SK-N-SH (cell line): ENCODE results near the gene TRIM65. TPM values are rescaled to one million over a fixed set of nuclear protein-coding genes. Genes with fewer than 3 reads are reported as not detected.

ENCODE experiments used
- CTCF ChIA-PET: fragments of 300-600, 350-600 bp; formaldehyde crosslinking; extraction: SDS; loops from one replicate; lab custom pipeline; 2021; lab: Yijun Ruan, JAX
- POLR2A ChIA-PET: fragments of 350-600 bp; sonication (Branson Sonifier 250); formaldehyde crosslinking; extraction: SDS; loops from one replicate; lab custom pipeline; 2020; ENCODE audit warnings: antibody characterized with exemption, inconsistent platforms; lab: Yijun Ruan, JAX
- DNase-seq: peaks from one replicate; pipeline ENCODE4 v3.0.0; 2012
- H2AFZ ChIP-seq: fragments of 200-600 bp; sonication (generic); 2 replicates; pipeline ENCODE4 v1.8.1; 2016; ENCODE audit warnings: antibody characterized with exemption, mild to moderate bottlenecking, low read depth
- H3F3A ChIP-seq: fragments of 200-600 bp; sonication (generic); replicated peaks from 2 replicates; pipeline ENCODE3; 2016; ENCODE audit warnings: antibody characterized with exemption, mild to moderate bottlenecking; ENCODE audit not compliant: insufficient read depth
- H3K27ac ChIP-seq, 2 experiments: fragments of 200-500 bp in 1 of 2; fragments of 200-600 bp in 1 of 2; sonication (Bioruptor generic) in 1 of 2; sonication (generic), shearing (Covaris generic) in 1 of 2; 2 replicates each; pipeline versions ENCODE4 v1.5.1 to v1.6.1; 2014 to 2016; ENCODE audit warnings: low read depth in 2 of 2, inconsistent platforms in 1 of 2, low read length in 1 of 2, mild to moderate bottlenecking in 1 of 2, mixed read lengths in 1 of 2
- H3K27me3 ChIP-seq: fragments of 200-600 bp; sonication (generic), shearing (Covaris generic); 2 replicates; pipeline ENCODE4 v1.6.1; 2016; ENCODE audit warnings: mixed run types; ENCODE audit not compliant: insufficient read depth
- H3K36me3 ChIP-seq, 2 experiments: fragments of 200-500 bp in 1 of 2; fragments of 200-600 bp in 1 of 2; sonication (Bioruptor generic) in 1 of 2; sonication (generic) in 1 of 2; replicated peaks in 1 of 2; 2 replicates each; pipeline versions ENCODE3 to v1.5.1; 2014 to 2016; ENCODE audit warnings: low read length in 1 of 2, mild to moderate bottlenecking in 1 of 2; ENCODE audit not compliant: insufficient read depth in 2 of 2, control insufficient read depth in 1 of 2
- H3K4me1 ChIP-seq, 2 experiments: fragments of 200-500 bp in 1 of 2; fragments of 200-600 bp in 1 of 2; sonication (Bioruptor generic) in 1 of 2; sonication (generic), shearing (Covaris generic) in 1 of 2; 2 replicates each; pipeline versions ENCODE4 v1.5.1 to v1.6.1; 2014 to 2016; ENCODE audit warnings: low read depth in 1 of 2, low read length in 1 of 2, mixed run types in 1 of 2; ENCODE audit not compliant: insufficient read depth in 2 of 2, control insufficient read depth in 1 of 2
- H3K4me2 ChIP-seq: fragments of 200-600 bp; sonication (generic), shearing (Covaris generic); 2 replicates; pipeline ENCODE4 v1.6.1; 2017; ENCODE audit warnings: mixed run types
- H3K4me3 ChIP-seq, 2 experiments: fragments of 200-500 bp in 1 of 2; fragments of 200-600 bp in 1 of 2; sonication (Bioruptor generic) in 1 of 2; sonication (generic), shearing (Covaris generic) in 1 of 2; 2 replicates each; pipeline versions ENCODE4 v1.5.1 to v1.8.1; 2014 to 2016; ENCODE audit warnings: low read depth in 2 of 2, inconsistent platforms in 1 of 2, low read length in 1 of 2, mild to moderate bottlenecking in 1 of 2, mixed read lengths in 1 of 2, moderate library complexity in 1 of 2
- H3K79me2 ChIP-seq: fragments of 200-600 bp; sonication (generic); 2 replicates; pipeline ENCODE4 v1.8.1; 2017; ENCODE audit warnings: mild to moderate bottlenecking; ENCODE audit not compliant: insufficient read depth
- H3K9ac ChIP-seq: fragments of 200-600 bp; sonication (generic); 2 replicates; pipeline ENCODE4 v1.6.1; 2017; ENCODE audit warnings: mixed run types
- H3K9me2 ChIP-seq: fragments of 200-600 bp; sonication (generic); 2 replicates; pipeline ENCODE4 v1.6.1; 2017; ENCODE audit warnings: mixed run types
- H3K9me3 ChIP-seq: fragments of 200-600 bp; sonication (generic); 2 replicates; pipeline ENCODE4 v1.6.1; 2017; ENCODE audit warnings: mixed run types, mild to moderate bottlenecking, moderate library complexity
- H4K20me1 ChIP-seq: fragments of 200-600 bp; sonication (generic); 2 replicates; pipeline ENCODE4 v1.6.1; 2017; ENCODE audit warnings: mild to moderate bottlenecking, mixed run types; ENCODE audit not compliant: insufficient read depth
- ELF1 ChIP-seq: IDR thresholded peaks from 2 replicates; pipeline ENCODE4 v1.4.0; 2012
- FOSL2 ChIP-seq: IDR thresholded peaks from 2 replicates; pipeline ENCODE4 v1.4.0; 2012; ENCODE audit warnings: low read depth, mild to moderate bottlenecking, moderate library complexity, borderline replicate concordance
- FOXM1 ChIP-seq: IDR thresholded peaks from 2 replicates; pipeline ENCODE4 v1.4.0; 2012; ENCODE audit warnings: low read depth, mild to moderate bottlenecking
- GATA2 ChIP-seq: sonication (generic); formaldehyde crosslinking; IDR thresholded peaks from 2 replicates; pipeline ENCODE4 v1.5.0; 2020; ENCODE audit warnings: mild to moderate bottlenecking, missing genetic modification reagents
- MEF2A ChIP-seq: IDR thresholded peaks from 2 replicates; pipeline ENCODE4 v1.4.0; 2012; ENCODE audit warnings: low read depth, borderline replicate concordance
- NRF1 ChIP-seq: IDR thresholded peaks from 2 replicates; pipeline ENCODE4 v1.6.1; 2012; ENCODE audit warnings: low read depth, mild to moderate bottlenecking, low read length
- RAD21 ChIP-seq: IDR thresholded peaks from 2 replicates; pipeline ENCODE4 v1.6.1; 2012; ENCODE audit warnings: mild to moderate bottlenecking, low read length
- RCOR1 ChIP-seq: fragments of 150-350 bp; IDR thresholded peaks from 2 replicates; pipeline ENCODE4 v1.6.1; 2017; ENCODE audit warnings: antibody characterized with exemption, low read length
- SMC3 ChIP-seq: IDR thresholded peaks from 2 replicates; pipeline ENCODE4 v1.6.1; 2012; ENCODE audit warnings: low read depth, low read length, improper control_type of control experiment
- TAF1 ChIP-seq: IDR thresholded peaks from 2 replicates; pipeline ENCODE4 v1.6.1; 2012; ENCODE audit warnings: low read depth, mild to moderate bottlenecking, low read length, moderate library complexity, borderline replicate concordance
- TCF12 ChIP-seq: IDR thresholded peaks from 2 replicates; pipeline ENCODE4 v1.4.0; 2012
- TEAD4 ChIP-seq: IDR thresholded peaks from 2 replicates; pipeline ENCODE4 v1.4.0; 2012; ENCODE audit warnings: mild to moderate bottlenecking, borderline replicate concordance; ENCODE audit not compliant: insufficient read depth
- WGBS: methylation state at CpG from one replicate; pipeline ENCODE4 v1.1.6; 2017; ENCODE audit warnings: low lambda C conversion rate; 5-methylcytosine and 5-hydroxymethylcytosine counted together
- polyA plus RNA-seq, 3 experiments: library from polyadenylated mRNA; depleted of rRNA; stranded (reverse); fragments of >200 nt; gene quantifications; 2 replicates each; pipeline ENCODE4 v1.2.3, GENCODE V29; 2012
- TF ChIP-seq, protein P1 (sequence below): fragments of 150-350 bp; IDR thresholded peaks from 2 replicates; pipeline ENCODE4 v1.6.1; 2016; ENCODE audit warnings: mild to moderate bottlenecking, low read depth, low read length
- TF ChIP-seq, protein P2 (sequence below): fragments of 150-350 bp; IDR thresholded peaks from 2 replicates; pipeline ENCODE4 v1.6.1; 2017; ENCODE audit warnings: antibody characterized with exemption, low read length, low read depth, borderline replicate concordance
- TF ChIP-seq, protein P3 (sequence below): IDR thresholded peaks from 2 replicates; pipeline ENCODE4 v1.4.0; 2012; ENCODE audit warnings: low read depth, borderline replicate concordance
- TF ChIP-seq, protein P4 (sequence below): fragments of 200-600 bp; sonication (generic); IDR thresholded peaks from 2 replicates; pipeline ENCODE4 v1.6.1; 2017; ENCODE audit warnings: antibody characterized with exemption, mild to moderate bottlenecking, moderate library complexity

The TRIM65 gene
- polyA plus RNA-seq, 1 of the 3 experiments (the other 2 are of a cell fraction): 13.1 TPM

DNA sequence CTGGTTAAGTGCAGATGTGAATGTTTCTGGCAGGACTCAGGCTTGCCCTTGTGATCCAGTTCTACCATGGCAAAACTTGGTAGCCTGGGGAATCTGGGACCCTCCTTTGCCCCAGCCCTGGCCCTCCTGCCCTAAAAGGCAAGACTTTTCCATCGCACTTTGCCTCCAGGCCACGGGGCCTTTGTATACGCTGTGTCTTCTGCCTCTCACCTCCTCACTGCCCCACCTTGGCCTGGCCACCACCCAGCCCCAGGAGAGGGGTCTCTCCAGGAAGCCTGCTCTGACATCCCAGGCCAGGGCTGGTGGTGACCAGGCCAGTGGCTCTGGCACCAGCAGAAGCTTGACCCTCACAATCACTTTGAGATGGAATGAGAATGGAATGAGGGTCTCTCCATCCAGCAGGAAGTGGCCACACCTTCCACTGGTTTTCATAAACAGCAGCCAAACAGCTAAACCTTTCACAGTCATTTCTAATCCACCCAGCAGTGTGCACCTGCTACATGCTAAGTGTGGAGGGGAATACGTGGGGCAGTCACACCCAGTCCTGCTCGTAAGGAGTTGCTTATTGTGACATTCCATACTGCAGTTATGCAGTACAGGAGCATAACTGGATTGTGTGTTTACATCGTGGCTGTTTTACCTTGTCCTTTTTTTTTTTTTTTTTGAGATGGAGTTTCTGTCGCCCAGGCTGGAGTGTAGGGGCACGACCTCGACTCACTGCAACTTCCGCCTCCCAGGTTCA lies 9.6 kb upstream of the TRIM65 start:
- no peaks in the 10 kb centered on the region for H3K9me2 ChIP-seq
- 84% methylated on average over 10 of the region's 10 CpGs for WGBS
- no peaks in the 10 kb centered on the region for H3K9me3 ChIP-seq
- H3K4me3 ChIP-seq: no peak overlapping the region
- POLR2A ChIA-PET: interaction anchor here (1.1 to 1.9 kb wide), 3 partner anchors 51 to 108 kb away, joined by 4 to 7 read pairs (median 4); partner anchors contain the start of gene WBP2
- DNase-seq: no peak
- 0 out of 4 replicates have a peak overlapping the region, but pooled peaks of 1 of the 2 experiments have one; percentile 86 for H3K27ac ChIP-seq
- TF ChIP-seq MEF2A: no peak
- no peak for TF ChIP-seq GATA2
- TF ChIP-seq, protein P1, sequence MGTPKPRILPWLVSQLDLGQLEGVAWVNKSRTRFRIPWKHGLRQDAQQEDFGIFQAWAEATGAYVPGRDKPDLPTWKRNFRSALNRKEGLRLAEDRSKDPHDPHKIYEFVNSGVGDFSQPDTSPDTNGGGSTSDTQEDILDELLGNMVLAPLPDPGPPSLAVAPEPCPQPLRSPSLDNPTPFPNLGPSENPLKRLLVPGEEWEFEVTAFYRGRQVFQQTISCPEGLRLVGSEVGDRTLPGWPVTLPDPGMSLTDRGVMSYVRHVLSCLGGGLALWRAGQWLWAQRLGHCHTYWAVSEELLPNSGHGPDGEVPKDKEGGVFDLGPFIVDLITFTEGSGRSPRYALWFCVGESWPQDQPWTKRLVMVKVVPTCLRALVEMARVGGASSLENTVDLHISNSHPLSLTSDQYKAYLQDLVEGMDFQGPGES: no peak
- TF ChIP-seq, all 33 proteins: peak for 0
- 0 out of 2 replicates have a peak overlapping the region, but pooled peaks have one; percentile 99 for H2AFZ ChIP-seq
- H3K27me3 ChIP-seq: no peaks in the 10 kb centered on the region
- peaks cover 4 to 22% of the 10 kb centered on the region in 2 experiments; a peak in 2 of 4 replicates for H3K4me1 ChIP-seq
- H3K36me3 ChIP-seq: peaks cover 8 to 13% of the 10 kb centered on the region in 2 experiments
- CTCF ChIA-PET: interaction anchor here (1.1 to 5.6 kb wide), 23 partner anchors 10 to 373 kb away, joined by 3 to 142 read pairs (median 11); partner anchors contain the start of genes CDK3, FBF1, TRIM47 and TRIM65
- peaks cover 30% of the 10 kb centered on the region; the same call in 1 of the 2 replicates for H3K79me2 ChIP-seq
- H4K20me1 ChIP-seq: no peaks in the 10 kb centered on the region
- peaks cover 17% of the 10 kb centered on the region for H3F3A ChIP-seq
- no peak overlapping the region for H3K9ac ChIP-seq
- no peak overlapping the region for H3K4me2 ChIP-seq

DNA sequence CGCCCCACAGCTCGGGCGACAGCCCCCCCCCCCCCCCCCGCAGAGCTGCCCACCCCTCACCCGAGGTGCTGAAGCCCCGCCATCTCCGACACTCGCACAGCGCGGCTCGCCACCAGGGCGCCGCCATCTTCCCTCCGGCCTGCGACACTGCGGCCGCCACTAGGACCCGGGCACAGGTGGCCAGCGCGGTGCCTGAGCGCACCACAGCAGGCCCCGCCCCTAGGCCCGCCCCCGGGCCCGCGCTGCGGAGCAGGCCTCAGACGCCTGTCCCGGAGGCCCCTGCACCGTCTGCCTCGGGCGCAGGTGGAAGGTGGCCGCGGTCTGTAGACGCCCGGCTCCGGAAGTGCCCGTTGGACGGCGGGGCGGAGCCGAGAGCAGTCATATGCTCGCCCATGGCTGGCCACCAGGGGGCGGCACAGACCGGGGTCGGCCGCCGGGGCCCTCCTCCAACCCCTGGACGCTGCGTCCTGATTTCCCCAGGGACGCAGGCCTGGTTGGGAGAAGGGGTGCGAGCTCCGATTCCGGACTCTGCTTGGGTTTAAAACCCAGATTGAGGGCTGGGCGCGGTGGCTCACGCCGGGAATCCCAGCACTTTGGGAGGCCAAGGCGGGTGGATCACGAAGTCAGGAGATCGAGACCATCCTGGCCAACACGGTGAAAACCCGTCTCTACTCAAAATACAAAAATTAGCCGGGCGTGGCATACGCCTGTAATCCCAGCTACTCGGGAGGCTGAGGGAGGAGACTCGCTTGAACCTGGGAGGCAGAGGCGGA lies 8.2 kb upstream of the TRIM65 start, which contains the start of gene MRPL38:
MRPL38 (minus strand) TSS at position 136 of the 773 bp plus-strand sequence; CDS start at position 127, 9 bp downstream.
- peaks cover 17% of the 10 kb centered on the region for H3F3A ChIP-seq
- peak within 1 kb of the TSS; percentile 70 to 88 for H3K4me3 ChIP-seq
- 5% methylated on average over 37 of the region's 69 CpGs for WGBS
- peaks cover 20 to 21% of the 10 kb centered on the region in 2 experiments for H3K36me3 ChIP-seq
- peak within 1 kb of the TSS; percentile 66 to 86 for H3K27ac ChIP-seq
- H3K4me2 ChIP-seq: peak within 1 kb of the TSS; percentile 91
- peak within 1 kb of the TSS; percentile 78 for H3K9ac ChIP-seq
- no peaks in the 10 kb centered on the region for H4K20me1 ChIP-seq
- no peaks in the 10 kb centered on the region for H3K9me3 ChIP-seq
- CTCF ChIA-PET: interaction anchor here (0.6 to 5.6 kb wide), 70 partner anchors 9 to 1703 kb away, joined by 3 to 142 read pairs (median 4); partner anchors contain the start of genes ACOX1, CDK3, EXOC7 and FBF1
- H3K9me2 ChIP-seq: no peaks in the 10 kb centered on the region
- peaks cover 30% of the 10 kb centered on the region; the same call in 1 of the 2 replicates for H3K79me2 ChIP-seq
- H3K4me1 ChIP-seq: peaks cover 4 to 13% of the 10 kb centered on the region in 2 experiments; a peak in 2 of 4 replicates
- peak within 1 kb of the TSS; percentile 99 for H2AFZ ChIP-seq
- POLR2A ChIA-PET: interaction anchor here (0.6 to 2.0 kb wide), 13 partner anchors 9 to 125 kb away, joined by 3 to 8 read pairs (median 4); partner anchors contain the start of gene WBP2
- peak; percentile 99 for DNase-seq
- no peaks in the 10 kb centered on the region for H3K27me3 ChIP-seq
- TF ChIP-seq TAF1 (peak; percentile 93), ELF1 (peak; percentile 90), MEF2A (no peak; the same call in 1 of the 2 replicates), RAD21 (peak; percentile 94), SMC3 (peak; percentile 91), TEAD4 (0 out of 2 replicates have a peak, but pooled peaks have one; percentile 63), RCOR1 (peak; percentile 92), FOXM1 (peak; percentile 50; the same call in 1 of the 2 replicates), TCF12 (peak; percentile 66; the same call in 1 of the 2 replicates), FOSL2 (no peak; the same call in 1 of the 2 replicates), GATA2 (no peak), NRF1 (peak; percentile 40; the same call in 1 of the 2 replicates)
- TF ChIP-seq, protein P2, sequence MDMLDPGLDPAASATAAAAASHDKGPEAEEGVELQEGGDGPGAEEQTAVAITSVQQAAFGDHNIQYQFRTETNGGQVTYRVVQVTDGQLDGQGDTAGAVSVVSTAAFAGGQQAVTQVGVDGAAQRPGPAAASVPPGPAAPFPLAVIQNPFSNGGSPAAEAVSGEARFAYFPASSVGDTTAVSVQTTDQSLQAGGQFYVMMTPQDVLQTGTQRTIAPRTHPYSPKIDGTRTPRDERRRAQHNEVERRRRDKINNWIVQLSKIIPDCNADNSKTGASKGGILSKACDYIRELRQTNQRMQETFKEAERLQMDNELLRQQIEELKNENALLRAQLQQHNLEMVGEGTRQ: no peak
- TF ChIP-seq, protein P1: no peak
- TF ChIP-seq, protein P3, sequence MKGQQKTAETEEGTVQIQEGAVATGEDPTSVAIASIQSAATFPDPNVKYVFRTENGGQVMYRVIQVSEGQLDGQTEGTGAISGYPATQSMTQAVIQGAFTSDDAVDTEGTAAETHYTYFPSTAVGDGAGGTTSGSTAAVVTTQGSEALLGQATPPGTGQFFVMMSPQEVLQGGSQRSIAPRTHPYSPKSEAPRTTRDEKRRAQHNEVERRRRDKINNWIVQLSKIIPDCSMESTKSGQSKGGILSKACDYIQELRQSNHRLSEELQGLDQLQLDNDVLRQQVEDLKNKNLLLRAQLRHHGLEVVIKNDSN: peak; percentile 56; the same call in 1 of the 2 replicates
- TF ChIP-seq, protein P4, sequence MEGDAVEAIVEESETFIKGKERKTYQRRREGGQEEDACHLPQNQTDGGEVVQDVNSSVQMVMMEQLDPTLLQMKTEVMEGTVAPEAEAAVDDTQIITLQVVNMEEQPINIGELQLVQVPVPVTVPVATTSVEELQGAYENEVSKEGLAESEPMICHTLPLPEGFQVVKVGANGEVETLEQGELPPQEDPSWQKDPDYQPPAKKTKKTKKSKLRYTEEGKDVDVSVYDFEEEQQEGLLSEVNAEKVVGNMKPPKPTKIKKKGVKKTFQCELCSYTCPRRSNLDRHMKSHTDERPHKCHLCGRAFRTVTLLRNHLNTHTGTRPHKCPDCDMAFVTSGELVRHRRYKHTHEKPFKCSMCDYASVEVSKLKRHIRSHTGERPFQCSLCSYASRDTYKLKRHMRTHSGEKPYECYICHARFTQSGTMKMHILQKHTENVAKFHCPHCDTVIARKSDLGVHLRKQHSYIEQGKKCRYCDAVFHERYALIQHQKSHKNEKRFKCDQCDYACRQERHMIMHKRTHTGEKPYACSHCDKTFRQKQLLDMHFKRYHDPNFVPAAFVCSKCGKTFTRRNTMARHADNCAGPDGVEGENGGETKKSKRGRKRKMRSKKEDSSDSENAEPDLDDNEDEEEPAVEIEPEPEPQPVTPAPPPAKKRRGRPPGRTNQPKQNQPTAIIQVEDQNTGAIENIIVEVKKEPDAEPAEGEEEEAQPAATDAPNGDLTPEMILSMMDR: peak; percentile 99
